Mesothelial cell of epicardium (in vitro differentiated cells): ENCODE results near the gene DYSF. TPM values are rescaled to one million over a fixed set of nuclear protein-coding genes. Genes with fewer than 3 reads are reported as not detected.
A peak's percentile ranks its signal among the peaks of the same experiment; 100 is the strongest.

Experiments used
- DNase-seq, 2 experiments: peaks; one replicate each; pipeline ENCODE4 v3.0.0; 2021; ENCODE audit warnings: low spot score in 2 of 2; ENCODE audit not compliant: unreplicated experiment in 2 of 2
- H3K27ac Mint-ChIP-seq: 2 replicates; pipeline ENCODE4 v1.8.0; 2021; ENCODE audit warnings: mixed read lengths
- H3K27me3 Mint-ChIP-seq: 2 replicates; pipeline ENCODE4 v1.8.0; 2021; ENCODE audit warnings: low read depth, mixed read lengths
- H3K36me3 Mint-ChIP-seq: 2 replicates; pipeline ENCODE4 v1.8.0; 2021; ENCODE audit warnings: mixed read lengths
- H3K4me1 Mint-ChIP-seq: 2 replicates; pipeline ENCODE4 v1.8.0; 2021; ENCODE audit warnings: mixed read lengths
- H3K4me3 Mint-ChIP-seq: 2 replicates; pipeline ENCODE4 v1.8.0; 2021; ENCODE audit warnings: mild to moderate bottlenecking, moderate library complexity, mixed read lengths
- H3K9me3 Mint-ChIP-seq: 2 replicates; pipeline ENCODE4 v1.8.0; 2021; ENCODE audit warnings: mixed read lengths
- CTCF ChIP-seq: fragments of 200-600 bp; sonication (generic); IDR thresholded peaks from one replicate; pipeline ENCODE4 v1.5.0; 2021; ENCODE audit warnings: antibody characterized with exemption; ENCODE audit not compliant: unreplicated experiment
- total RNA-seq: library from RNA; stranded (reverse); gene quantifications from 3 replicates; pipeline ENCODE4 v1.2.1, GENCODE V29; 2021

The DYSF gene
- total RNA-seq, 1 donor from 2014 or later, result 0.96 TPM

DNA sequence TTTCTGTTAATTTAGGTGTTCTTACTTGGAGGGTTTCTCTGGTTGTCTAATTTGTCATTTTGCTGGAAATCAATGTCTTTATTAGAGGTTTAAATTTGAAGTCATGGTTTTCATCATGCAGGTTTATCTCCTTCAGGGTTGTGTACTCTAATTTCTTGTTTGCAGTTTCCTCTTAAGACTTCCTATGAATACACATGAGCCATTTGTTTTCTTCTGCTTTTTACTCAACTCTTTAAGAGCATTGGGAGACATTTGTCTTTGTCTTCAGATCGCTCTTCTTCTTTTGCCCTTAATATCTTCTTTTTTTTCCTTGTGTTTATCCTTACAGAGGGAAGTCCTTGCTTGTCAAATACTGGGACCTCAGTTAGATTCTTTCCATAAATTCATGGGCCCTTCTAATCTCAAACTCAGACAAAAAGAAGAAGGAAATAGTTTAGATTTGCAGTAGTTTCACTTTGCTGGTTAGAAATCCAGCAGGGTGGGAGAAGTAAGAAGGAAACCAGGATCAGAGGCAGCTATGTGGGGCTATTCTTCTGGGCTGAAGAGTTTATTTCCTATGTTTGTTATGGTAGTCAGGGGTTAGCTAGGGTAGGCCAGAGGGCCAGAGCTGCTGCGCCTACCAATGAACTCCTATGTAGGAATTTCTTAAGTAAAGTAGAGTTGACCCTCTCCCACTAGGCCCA lies 176.6 kb downstream of the DYSF start:
- no peak for TF ChIP-seq CTCF
- Mint-ChIP-seq H3K9me3 (peaks cover 13% of the 10 kb centered on the region), H3K4me3 (no peak overlapping the region), H3K4me1 (peaks cover 12% of the 10 kb centered on the region), H3K27ac (no peak overlapping the region), H3K27me3 (no peaks in the 10 kb centered on the region), H3K36me3 (peaks cover 3% of the 10 kb centered on the region)
- no peak for DNase-seq

- Mint-ChIP-seq H3K36me3 (peaks cover 3% of the 10 kb centered on the region), H3K4me3 (no peak overlapping the region), H3K9me3 (peaks cover 13% of the 10 kb centered on the region), H3K27me3 (no peaks in the 10 kb centered on the region), H3K27ac (no peak overlapping the region), H3K4me1 (peaks cover 12% of the 10 kb centered on the region)
- DNase-seq, result no peak
- TF ChIP-seq CTCF, result no peak
Observed at GRCh38 chr2:71630454-71631328, 177.3 kb downstream of the DYSF start.

DNA sequence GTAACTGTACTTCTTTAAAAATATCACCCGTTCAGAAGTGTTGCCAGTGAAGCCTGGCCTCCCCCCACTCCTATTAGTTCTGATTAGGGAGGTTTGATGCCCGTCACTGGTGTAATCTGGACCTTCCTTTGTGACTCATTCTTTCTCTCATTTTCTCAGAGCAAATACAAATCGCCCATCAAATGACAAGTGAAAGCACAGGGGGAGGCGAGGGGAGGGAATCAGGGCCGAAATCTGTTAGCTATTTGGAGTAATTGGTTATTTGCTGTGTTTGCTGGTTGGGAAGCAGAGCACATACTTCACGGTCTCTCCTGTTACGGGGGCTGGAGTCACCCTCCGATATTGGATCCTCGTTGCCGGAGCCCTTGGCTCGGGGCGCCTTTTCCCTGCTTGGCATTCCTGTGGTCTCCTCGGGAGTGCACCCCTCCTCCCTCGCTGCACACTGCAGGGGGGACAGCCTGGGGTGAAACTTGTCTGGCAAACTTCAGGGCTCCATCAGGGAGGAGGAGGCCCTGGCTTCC lies 178.1 kb downstream of the DYSF start:
- Mint-ChIP-seq H3K4me3 (no peak overlapping the region), H3K9me3 (peaks cover 13% of the 10 kb centered on the region), H3K4me1 (peaks cover 12% of the 10 kb centered on the region), H3K27me3 (no peaks in the 10 kb centered on the region), H3K36me3 (peaks cover 3% of the 10 kb centered on the region), H3K27ac (no peak overlapping the region)
- DNase-seq, result peak in 1 of 2 experiments; percentile 38
- no peak for TF ChIP-seq CTCF

- TF ChIP-seq CTCF, result no peak
- peaks cover 13% of the 10 kb centered on the region for H3K9me3 Mint-ChIP-seq
- peaks cover 3% of the 10 kb centered on the region for H3K36me3 Mint-ChIP-seq
- H3K27ac Mint-ChIP-seq, result no peak overlapping the region
- no peaks in the 10 kb centered on the region for H3K27me3 Mint-ChIP-seq
- no peak for DNase-seq
- peaks cover 12% of the 10 kb centered on the region for H3K4me1 Mint-ChIP-seq
- H3K4me3 Mint-ChIP-seq, result no peak overlapping the region
Observed at GRCh38 chr2:71633086-71633485, 179.7 kb downstream of the DYSF start.

DNA sequence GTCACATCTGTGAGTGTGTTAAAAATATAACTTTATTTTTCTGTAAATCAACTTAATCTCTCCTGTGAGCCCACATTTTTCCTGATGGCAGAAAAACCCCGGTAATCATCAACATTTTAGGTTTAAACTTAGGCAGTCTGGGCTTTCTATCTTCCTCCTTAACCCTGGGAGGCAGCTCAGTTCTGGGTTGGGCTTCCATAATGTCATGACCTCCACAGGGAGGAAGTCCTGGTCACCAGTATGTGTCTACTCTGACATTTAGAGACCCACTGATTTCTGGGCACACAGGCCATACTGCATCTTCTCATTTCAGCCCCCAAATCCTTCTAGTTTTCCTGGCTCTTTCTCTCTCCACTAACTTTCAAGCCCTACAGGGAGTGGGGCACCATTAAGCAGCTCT lies 181.2 kb downstream of the DYSF start:
- Mint-ChIP-seq H3K36me3 (peaks cover 3% of the 10 kb centered on the region), H3K27ac (no peak overlapping the region), H3K9me3 (peaks cover 5% of the 10 kb centered on the region), H3K27me3 (no peaks in the 10 kb centered on the region), H3K4me3 (no peak overlapping the region), H3K4me1 (peaks cover 12% of the 10 kb centered on the region)
- TF ChIP-seq CTCF, result no peak
- DNase-seq, result no peak
